ENCODE measurements around the gene HSD17B14.

Gene HSD17B14

GRCh38 chr19:48861313-48861712 lies 25.0 kb upstream of the HSD17B14 start:
- DNase-seq (ENCODE audit: low read depth): no peak
- TF ChIP-seq, protein P1, sequence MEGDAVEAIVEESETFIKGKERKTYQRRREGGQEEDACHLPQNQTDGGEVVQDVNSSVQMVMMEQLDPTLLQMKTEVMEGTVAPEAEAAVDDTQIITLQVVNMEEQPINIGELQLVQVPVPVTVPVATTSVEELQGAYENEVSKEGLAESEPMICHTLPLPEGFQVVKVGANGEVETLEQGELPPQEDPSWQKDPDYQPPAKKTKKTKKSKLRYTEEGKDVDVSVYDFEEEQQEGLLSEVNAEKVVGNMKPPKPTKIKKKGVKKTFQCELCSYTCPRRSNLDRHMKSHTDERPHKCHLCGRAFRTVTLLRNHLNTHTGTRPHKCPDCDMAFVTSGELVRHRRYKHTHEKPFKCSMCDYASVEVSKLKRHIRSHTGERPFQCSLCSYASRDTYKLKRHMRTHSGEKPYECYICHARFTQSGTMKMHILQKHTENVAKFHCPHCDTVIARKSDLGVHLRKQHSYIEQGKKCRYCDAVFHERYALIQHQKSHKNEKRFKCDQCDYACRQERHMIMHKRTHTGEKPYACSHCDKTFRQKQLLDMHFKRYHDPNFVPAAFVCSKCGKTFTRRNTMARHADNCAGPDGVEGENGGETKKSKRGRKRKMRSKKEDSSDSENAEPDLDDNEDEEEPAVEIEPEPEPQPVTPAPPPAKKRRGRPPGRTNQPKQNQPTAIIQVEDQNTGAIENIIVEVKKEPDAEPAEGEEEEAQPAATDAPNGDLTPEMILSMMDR (IDR thresholded peaks at IDR 0.05; ENCODE audit: low read depth, low read length, missing control alignments): no peak
- H3K4me3 ChIP-seq (ENCODE audit: low read depth, low read length): no peak overlapping the region

DNA sequence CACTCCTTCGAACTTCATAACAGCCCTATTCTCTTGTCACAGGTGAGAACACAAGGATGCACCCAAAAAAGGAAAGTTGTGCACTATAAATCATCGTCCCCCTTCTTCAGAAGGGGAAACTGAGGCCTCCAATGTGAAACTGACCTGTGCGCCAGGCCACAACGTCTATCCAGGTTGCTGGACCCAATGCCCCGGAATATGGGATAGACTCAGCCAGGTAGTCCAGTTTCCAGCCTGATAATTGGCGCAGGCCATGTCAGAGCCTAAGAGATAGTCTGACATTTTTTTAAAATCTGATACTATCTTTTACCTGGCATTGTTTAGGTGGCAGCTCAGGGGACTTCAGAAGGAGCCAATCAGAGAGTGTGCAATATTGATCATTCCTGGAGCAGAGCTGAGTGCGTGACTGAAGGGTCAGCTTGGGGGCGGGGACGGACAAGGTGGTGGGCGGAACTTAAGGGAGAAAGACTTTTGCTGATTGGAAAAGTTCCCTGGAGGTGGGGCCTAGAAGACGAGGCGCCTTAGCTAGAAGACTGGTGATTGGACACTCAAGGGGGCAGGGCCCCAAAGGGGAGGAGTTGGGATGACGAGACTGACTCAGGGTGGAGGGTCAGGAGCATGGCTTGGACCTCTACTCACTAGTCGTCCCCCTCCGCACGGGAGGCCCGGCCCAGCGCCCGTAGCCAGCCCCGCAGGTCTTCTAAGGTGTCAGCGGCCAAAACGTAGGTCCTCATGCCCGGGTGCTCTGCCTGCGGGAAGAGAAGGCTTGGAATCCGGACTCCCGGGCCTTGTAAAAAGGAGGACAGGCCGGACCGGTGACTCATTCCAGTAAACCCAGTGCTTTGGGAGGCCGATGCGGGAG lies 23.7 kb upstream of the HSD17B14 start:
- TF ChIP-seq, protein P1 (IDR thresholded peaks at IDR 0.05; ENCODE audit: low read depth, low read length, missing control alignments): no peak
- H3K4me3 ChIP-seq (ENCODE audit: low read depth, low read length): peak overlapping the region; percentile 75
- no peak for DNase-seq (ENCODE audit: low read depth)

DNA sequence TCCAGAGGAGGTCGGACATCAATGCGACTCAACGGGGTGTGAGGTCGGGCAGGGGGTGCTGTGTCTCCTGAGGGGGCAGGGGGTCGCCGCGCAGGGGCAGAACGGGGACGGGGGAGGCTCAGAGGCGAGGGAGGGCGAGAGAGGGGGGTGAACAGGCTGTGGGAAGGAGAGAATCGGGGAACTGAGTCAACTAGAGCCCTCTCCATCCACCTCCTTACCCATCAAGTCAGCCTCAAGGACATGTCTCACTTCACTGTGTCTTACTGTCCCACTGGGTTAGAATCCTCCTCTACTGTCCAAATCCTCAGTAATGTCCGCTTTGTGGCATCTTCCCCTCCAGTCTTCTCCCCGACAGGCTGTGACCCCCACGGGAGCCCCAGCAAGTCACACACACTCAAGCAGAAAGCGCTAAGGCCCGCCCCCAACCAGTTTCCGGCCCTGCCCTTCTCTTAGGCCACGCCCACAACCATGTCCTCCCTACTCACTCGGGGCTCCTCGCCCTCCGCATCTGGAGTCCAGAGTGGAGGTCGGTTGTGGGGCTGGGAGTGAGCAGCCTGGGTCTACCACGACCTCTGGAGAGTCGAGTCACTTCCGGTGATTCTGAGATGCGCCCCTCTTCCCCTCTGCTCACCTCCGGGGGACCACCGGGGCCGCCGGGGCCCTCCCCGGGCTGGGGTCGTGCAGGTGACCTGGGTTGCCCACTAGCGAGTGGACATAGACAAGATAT lies 22.9 kb upstream of the HSD17B14 start:
- DNase-seq (ENCODE audit: low read depth): no peak
- H3K4me3 ChIP-seq (ENCODE audit: low read depth, low read length): peak overlapping the region; percentile 75
- TF ChIP-seq, protein P1 (IDR thresholded peaks at IDR 0.05; ENCODE audit: low read depth, low read length, missing control alignments): no peak

DNA sequence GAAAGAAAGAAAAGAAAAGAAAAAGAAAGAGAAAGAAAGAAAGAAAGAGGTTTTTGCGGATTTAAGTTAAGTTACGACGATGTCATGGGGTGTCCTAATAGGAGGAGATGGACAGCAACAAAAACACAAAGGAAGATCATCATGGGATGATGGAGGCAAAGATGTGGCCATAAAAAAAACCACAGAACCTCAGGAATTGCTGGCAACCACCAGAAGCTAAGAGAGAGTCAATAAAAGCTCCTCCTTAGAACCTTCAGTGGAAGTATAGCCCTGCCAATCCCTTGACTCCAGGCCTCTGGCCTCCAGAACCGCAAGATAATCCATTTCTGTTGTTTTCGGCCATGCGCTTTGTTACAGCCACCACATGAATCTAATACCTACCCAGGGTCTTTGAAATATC lies 20.6 kb upstream of the HSD17B14 start:
- H3K4me3 ChIP-seq (ENCODE audit: low read depth, low read length): no peak overlapping the region
- TF ChIP-seq, protein P1 (IDR thresholded peaks at IDR 0.05; ENCODE audit: low read depth, low read length, missing control alignments): no peak
- DNase-seq (ENCODE audit: low read depth): no peak

- no peak overlapping the region for H3K4me3 ChIP-seq (ENCODE audit: low read depth, low read length)
- DNase-seq (ENCODE audit: low read depth): no peak
- TF ChIP-seq, protein P1 (IDR thresholded peaks at IDR 0.05; ENCODE audit: low read depth, low read length, missing control alignments): no peak
Observed at GRCh38 chr19:48854103-48854502, 17.8 kb upstream of the HSD17B14 start.

DNA sequence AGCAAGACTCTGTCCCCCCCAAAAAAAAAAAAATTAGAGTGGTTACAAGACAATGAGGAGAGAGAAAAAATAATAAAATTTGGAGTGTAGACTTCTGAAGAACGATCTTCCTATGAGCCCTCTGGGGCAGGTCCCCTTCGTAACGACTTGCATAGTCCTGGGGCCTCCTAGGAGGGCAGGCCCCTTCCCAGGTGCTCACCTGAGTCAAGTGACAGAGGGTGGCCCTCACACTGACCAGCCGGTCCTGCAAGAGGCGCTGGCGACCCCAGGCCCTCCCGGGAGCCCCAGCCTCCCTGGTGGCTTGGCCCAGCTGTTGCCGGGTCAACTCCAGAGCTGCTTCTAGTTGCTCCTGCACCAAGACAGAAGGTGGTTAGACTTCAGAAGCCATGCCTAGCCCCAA lies 17.2 kb upstream of the HSD17B14 start:
- TF ChIP-seq, protein P1 (IDR thresholded peaks at IDR 0.05; ENCODE audit: low read depth, low read length, missing control alignments): no peak

More for the DNA sequence above, 17.2 kb upstream of the HSD17B14 start:
- no peak for DNase-seq (ENCODE audit: low read depth)
- H3K4me3 ChIP-seq (ENCODE audit: low read depth, low read length): no peak overlapping the region
